HUES6 (cell line): ENCODE data around the gene HSD17B14.
A peak's percentile ranks its signal among the peaks of the same experiment; 100 is the strongest.
"Not testable (repeated sequence)": the region's sequence is repeated elsewhere in the genome, so short reads cannot be mapped to it uniquely, and the experiment has no call there.

Source experiments
- H3K27ac ChIP-seq: 2 replicates; pipeline ENCODE4 v1.7.0; 2013; ENCODE audit warnings: low read depth, mild to moderate bottlenecking, low read length, inconsistent platforms
- H3K27me3 ChIP-seq: 2 replicates; pipeline ENCODE4 v1.6.1; 2013; ENCODE audit warnings: low read length; ENCODE audit not compliant: control insufficient read depth, insufficient read depth
- H3K36me3 ChIP-seq: 2 replicates; pipeline ENCODE4 v1.6.1; 2013; ENCODE audit warnings: low read length; ENCODE audit not compliant: control insufficient read depth, insufficient read depth
- H3K4me1 ChIP-seq: 2 replicates; pipeline ENCODE4 v1.6.1; 2013; ENCODE audit warnings: low read length; ENCODE audit not compliant: control insufficient read depth, insufficient read depth
- H3K4me3 ChIP-seq: 2 replicates; pipeline ENCODE4 v1.5.1; 2013; ENCODE audit warnings: low read depth, low read length
- H3K9ac ChIP-seq: one replicate; pipeline ENCODE4 v1.6.1; 2013; ENCODE audit warnings: mild to moderate bottlenecking, low read length
- H3K9me3 ChIP-seq: 2 replicates; pipeline ENCODE4 v1.6.1; 2013; ENCODE audit warnings: low read depth, low read length; ENCODE audit not compliant: control insufficient read depth, insufficient read depth

HSD17B14 gene

DNA sequence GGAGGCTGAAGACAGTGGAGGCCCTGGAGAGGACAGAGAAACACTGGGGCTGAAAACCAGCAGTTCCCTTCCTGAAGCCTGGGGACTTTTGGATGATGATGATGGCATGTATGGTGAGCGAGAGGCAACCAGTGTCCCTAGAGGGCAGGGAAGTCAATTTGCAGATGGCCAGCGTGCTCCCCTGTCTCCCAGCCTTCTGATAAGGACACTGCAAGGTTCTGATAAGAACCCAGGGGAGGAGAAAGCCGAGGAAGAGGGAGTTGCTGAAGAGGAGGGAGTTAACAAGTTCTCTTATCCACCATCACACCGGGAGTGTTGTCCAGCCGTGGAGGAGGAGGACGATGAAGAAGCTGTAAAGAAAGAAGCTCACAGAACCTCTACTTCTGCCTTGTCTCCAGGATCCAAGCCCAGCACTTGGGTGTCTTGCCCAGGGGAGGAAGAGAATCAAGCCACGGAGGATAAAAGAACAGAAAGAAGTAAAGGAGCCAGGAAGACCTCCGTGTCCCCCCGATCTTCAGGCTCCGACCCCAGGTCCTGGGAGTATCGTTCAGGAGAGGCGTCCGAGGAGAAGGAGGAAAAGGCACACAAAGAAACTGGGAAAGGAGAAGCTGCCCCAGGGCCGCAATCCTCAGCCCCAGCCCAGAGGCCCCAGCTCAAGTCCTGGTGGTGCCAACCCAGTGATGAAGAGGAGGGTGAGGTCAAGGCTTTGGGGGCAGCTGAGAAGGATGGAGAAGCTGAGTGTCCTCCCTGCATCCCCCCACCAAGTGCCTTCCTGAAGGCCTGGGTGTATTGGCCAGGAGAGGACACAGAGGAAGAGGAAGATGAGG lies 37.4 kb upstream of the HSD17B14 start:
- Histone ChIP-seq H3K36me3 (peaks cover 43% of the 10 kb centered on the region), H3K4me1 (peaks cover 22% of the 10 kb centered on the region), H3K4me3 (peak overlapping the region; percentile 89), H3K27ac (peak overlapping the region; percentile 95), H3K9ac (peak overlapping the region; percentile 96), H3K27me3 (no peaks in the 10 kb centered on the region), H3K9me3 (no peaks in the 10 kb centered on the region)

GRCh38 chr19:48872884-48873475 lies 36.7 kb upstream of the HSD17B14 start:
- Histone ChIP-seq H3K4me1 (peaks cover 29% of the 10 kb centered on the region), H3K27ac (peak overlapping the region; percentile 95), H3K9ac (peak overlapping the region; percentile 96)

DNA sequence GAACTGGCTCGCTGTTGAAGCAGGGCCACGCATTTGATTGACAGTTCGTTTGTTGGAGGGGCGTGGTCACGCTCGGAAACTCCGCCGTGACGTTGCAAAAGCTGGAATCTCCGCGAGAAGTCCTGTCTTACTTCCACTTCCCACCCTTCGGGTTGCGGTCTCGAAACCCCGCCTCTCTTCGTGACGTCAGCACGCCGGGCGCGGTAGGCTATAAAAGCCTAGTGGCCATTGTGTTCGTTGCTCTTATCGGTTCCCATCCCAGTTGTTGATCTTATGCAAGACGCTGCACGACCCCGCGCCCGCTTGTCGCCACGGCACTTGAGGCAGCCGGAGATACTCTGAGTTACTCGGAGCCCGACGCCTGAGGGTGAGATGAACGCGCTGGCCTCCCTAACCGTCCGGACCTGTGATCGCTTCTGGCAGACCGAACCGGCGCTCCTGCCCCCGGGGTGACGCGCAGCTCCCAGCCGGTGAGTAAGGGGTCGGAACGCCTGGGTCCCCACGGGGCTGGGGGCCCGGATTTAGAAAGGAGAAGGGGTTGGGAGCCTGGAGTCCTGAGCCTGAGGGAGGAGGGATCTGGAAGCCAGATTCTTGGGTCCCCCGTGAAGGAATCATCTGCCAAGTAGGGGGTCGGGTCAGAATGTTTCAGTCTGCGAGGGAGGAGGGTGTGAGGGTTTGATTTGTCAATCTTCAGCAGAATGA lies 36.0 kb upstream of the HSD17B14 start, which contains the start of gene PPP1R15A:
PPP1R15A (plus strand) TSS at position 240 of the 702 bp plus-strand sequence. CDS start 813 bp downstream, outside the sequence.
- H3K9ac ChIP-seq, result peak within 1 kb of the TSS; percentile 96
- no peaks in the 10 kb centered on the region for H3K27me3 ChIP-seq
- H3K27ac ChIP-seq, result peak within 1 kb of the TSS; percentile 95
- no peaks in the 10 kb centered on the region for H3K9me3 ChIP-seq
- H3K4me1 ChIP-seq, result peaks cover 36% of the 10 kb centered on the region
- peak within 1 kb of the TSS; percentile 89 for H3K4me3 ChIP-seq
- H3K36me3 ChIP-seq, result peaks cover 39% of the 10 kb centered on the region

More at GRCh38 chr19:48872884-48873475, 36.7 kb upstream of the HSD17B14 start:
- no peaks in the 10 kb centered on the region for H3K27me3 ChIP-seq
- no peaks in the 10 kb centered on the region for H3K9me3 ChIP-seq
- peak overlapping the region; percentile 89 for H3K4me3 ChIP-seq
- peaks cover 42% of the 10 kb centered on the region for H3K36me3 ChIP-seq

DNA sequence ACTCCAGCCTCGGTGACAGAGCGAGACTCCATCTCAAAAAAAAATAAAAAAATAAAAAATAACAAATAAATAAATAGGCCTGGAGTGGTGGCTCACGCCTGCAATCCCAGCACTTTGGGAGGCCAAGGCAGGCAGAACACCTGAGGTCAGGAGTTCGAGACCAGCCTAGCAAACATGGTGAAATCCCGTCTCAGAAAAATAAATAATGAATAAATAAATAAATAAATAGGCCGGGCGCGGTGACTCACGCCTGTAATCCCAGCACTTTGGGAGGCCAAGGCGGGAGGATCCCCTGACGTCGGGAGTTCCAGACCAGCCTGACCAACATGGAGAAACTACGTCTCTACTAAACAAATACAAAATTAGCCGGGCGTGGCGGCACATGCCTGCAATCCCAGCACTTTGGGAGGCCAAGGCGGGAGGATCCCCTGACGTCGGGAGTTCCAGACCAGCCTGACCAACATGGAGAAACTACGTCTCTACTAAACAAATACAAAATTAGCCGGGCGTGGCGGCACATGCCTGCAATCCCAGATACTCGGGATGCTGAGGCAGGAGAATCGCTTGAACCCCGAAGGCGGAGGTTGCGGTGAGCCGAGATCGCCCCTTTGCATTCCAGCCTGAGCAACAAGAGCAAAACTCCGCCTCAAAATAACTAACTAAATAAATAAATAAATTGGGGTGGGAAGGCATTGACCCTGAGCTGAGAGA lies 35.3 kb upstream of the HSD17B14 start:
- Histone ChIP-seq H3K4me1 (peaks cover 40% of the 10 kb centered on the region), H3K9ac (peak overlapping the region; percentile 19), H3K36me3 (peaks cover 38% of the 10 kb centered on the region)
- not testable (repeated sequence) for H3K4me3 ChIP-seq, H3K27ac ChIP-seq, H3K27me3 ChIP-seq, H3K9me3 ChIP-seq

DNA sequence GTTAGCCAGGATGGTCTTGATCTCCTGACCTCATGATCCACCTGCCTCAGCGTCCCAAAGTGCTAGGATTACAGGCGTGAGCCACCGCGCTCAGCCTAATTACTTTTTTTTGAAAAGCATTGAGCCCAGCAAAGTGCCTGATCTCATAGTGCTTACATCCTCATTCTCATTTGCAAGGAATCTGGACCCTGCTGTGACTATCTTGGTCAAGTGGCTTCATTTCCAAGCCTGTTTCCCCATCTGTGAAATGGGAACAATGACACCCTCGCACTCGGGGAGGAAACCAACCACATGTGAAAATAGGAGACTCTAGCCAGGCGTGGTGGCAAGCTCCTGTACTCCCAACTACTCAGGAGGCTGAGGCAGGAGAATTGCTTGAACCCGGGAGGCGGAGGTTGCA lies 33.8 kb upstream of the HSD17B14 start:
- Histone ChIP-seq H3K4me3 (no peak overlapping the region), H3K9me3 (no peaks in the 10 kb centered on the region), H3K27me3 (no peaks in the 10 kb centered on the region), H3K9ac (no peak overlapping the region), H3K36me3 (peaks cover 23% of the 10 kb centered on the region), H3K4me1 (peaks cover 40% of the 10 kb centered on the region), H3K27ac (no peak overlapping the region)

GRCh38 chr19:48868114-48868886 lies 32.0 kb upstream of the HSD17B14 start, which contains the start of gene PLEKHA4:
Gene PLEKHA4, minus strand, starts transcription at chr19:48868617. Its CDS starts 997 bp downstream, at chr19:48867620.
- peak within 1 kb of the TSS; percentile 38 for H3K4me3 ChIP-seq
- peaks cover 9% of the 10 kb centered on the region for H3K36me3 ChIP-seq
- H3K9me3 ChIP-seq, result no peaks in the 10 kb centered on the region
- no peaks in the 10 kb centered on the region for H3K27me3 ChIP-seq
- H3K27ac ChIP-seq, result no peak within 1 kb of the TSS
- H3K4me1 ChIP-seq, result peaks cover 25% of the 10 kb centered on the region
- H3K9ac ChIP-seq, result peak within 1 kb of the TSS; percentile 3

DNA sequence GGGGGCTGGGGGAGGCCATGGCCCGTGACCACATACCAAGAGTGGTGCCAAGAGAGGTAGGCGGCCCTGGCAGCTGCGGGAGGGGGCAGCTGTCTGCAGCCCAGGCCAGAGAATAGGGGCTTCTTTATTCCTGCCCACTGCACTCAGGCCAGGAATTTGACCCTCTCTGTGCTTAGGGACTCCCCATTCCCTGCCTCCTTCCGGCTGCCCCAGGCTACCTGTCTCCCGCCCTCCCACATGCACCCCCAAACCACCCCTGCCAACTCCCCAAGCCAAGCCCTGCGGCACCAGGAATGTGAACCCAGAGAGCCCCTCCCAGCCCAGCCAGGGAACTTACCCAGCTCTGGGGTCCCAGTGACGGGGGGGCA lies 31.4 kb upstream of the HSD17B14 start:
- H3K9ac ChIP-seq, result peak overlapping the region; percentile 3
- peaks cover 24% of the 10 kb centered on the region for H3K4me1 ChIP-seq
- H3K36me3 ChIP-seq, result peaks cover 6% of the 10 kb centered on the region; the same call in 1 of the 2 replicates
- no peaks in the 10 kb centered on the region for H3K27me3 ChIP-seq
- H3K9me3 ChIP-seq, result no peaks in the 10 kb centered on the region
- peak overlapping the region; percentile 38 for H3K4me3 ChIP-seq
- H3K27ac ChIP-seq, result no peak overlapping the region

DNA sequence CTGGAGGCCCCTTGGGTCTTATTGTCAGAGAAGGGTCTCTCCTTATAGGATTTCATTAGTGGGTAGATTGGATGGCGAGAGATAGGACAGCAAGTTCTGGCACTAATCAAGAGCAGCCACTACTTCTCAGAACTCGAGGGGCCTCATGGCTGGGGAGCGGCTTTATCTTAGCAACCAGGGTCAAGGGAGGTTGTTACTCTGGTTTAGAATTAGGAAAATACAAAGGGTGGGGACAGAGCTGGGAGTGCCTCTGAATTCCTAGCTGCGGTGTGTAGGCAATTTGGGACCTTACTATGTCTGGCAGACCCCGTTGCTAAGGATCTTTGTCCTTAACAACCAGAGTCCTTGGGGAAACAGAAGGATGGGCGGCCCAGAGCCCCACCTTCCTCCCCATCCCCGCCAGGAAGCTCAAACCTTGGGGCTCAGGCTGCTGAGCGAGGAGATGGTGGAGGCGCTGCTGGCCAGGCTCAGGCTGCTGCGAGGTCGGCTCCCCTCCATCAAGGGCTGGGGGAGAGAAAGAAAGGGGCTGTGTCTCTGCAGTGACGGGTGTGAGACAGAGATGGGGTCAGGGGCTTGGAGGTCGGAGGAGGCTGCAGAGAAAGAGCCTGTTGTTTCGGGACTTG lies 30.9 kb upstream of the HSD17B14 start:
- peaks cover 4% of the 10 kb centered on the region; the same call in 1 of the 2 replicates for H3K36me3 ChIP-seq
- H3K27ac ChIP-seq, result no peak overlapping the region
- no peaks in the 10 kb centered on the region for H3K9me3 ChIP-seq
- no peaks in the 10 kb centered on the region for H3K27me3 ChIP-seq
- H3K4me3 ChIP-seq, result no peak overlapping the region
- no peak overlapping the region for H3K9ac ChIP-seq
- peaks cover 24% of the 10 kb centered on the region for H3K4me1 ChIP-seq

DNA sequence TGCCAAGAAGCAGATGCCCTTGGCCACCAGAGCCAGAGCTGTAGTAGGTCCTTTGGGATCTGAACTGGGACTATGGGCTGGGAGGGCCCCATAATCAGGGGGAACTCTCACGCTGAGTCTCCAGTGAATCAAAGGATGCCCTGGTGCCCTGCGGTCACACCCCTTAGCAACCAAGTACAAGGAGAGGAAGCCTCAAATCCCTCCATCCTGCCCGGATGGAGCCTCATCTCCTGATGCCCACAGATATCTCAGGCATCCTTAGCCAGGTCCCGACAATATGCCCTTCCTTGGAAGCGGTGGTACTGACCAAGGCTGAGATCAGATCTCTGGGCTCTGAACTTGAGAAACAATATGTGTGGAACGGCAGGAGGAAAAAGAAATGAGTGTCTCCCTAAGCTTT lies 30.4 kb upstream of the HSD17B14 start:
- H3K9ac ChIP-seq, result no peak overlapping the region
- no peaks in the 10 kb centered on the region for H3K9me3 ChIP-seq
- H3K36me3 ChIP-seq, result peaks cover 4% of the 10 kb centered on the region; the same call in 1 of the 2 replicates
- peaks cover 24% of the 10 kb centered on the region for H3K4me1 ChIP-seq
- no peak overlapping the region for H3K27ac ChIP-seq
- H3K27me3 ChIP-seq, result no peaks in the 10 kb centered on the region
- H3K4me3 ChIP-seq, result no peak overlapping the region
